Measurements from ENCODE around the gene PNPLA7.
"Not testable (repeated sequence)": the region's sequence is repeated elsewhere in the genome, so short reads cannot be mapped to it uniquely, and the experiment has no call there.

The PNPLA7 gene

GRCh38 chr9:137411260-137411644 is 138.9 kb downstream of the PNPLA7 start:
- DNase-seq = no peak

GRCh38 chr9:137410891-137411249 is 139.3 kb downstream of the PNPLA7 start:
- DNase-seq = no peak

DNA sequence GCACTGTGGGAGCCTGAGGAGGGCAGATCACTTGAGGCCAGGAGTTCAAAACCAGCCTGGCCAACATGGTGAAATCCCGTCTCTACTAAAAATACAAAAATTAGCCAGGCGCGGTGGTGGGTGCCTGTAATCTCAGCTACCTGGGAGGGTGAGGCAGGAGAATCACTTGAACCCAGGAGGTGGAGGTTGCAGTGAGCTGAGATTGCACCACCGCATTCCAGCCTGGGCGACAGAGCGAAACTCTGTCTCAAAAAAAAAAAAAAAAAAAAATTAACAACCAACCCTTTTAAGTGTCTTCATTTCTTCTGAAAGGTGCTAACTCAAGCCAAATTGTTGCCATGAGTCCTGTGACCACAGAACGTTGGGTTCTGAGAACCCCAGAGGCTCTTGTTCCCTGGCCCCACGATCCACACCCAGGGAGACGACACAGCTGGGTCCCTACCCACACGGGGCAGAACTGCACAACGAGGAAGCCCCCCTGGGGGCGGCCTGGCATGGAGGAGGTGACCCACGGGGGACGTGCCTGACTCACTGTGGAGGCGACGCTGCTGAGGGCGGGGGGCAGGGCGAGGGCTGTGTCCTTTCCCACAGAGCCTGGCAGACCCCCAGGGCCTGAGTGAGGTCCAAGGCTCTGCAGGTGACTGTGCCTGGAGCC is 139.8 kb downstream of the PNPLA7 start:
- not testable (repeated sequence) for DNase-seq

All from RPMI8226 (cell line).